Measurements from ENCODE around the gene CLEC1A.

Gene CLEC1A, protein sequence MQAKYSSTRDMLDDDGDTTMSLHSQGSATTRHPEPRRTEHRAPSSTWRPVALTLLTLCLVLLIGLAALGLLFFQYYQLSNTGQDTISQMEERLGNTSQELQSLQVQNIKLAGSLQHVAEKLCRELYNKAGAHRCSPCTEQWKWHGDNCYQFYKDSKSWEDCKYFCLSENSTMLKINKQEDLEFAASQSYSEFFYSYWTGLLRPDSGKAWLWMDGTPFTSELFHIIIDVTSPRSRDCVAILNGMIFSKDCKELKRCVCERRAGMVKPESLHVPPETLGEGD

DNA sequence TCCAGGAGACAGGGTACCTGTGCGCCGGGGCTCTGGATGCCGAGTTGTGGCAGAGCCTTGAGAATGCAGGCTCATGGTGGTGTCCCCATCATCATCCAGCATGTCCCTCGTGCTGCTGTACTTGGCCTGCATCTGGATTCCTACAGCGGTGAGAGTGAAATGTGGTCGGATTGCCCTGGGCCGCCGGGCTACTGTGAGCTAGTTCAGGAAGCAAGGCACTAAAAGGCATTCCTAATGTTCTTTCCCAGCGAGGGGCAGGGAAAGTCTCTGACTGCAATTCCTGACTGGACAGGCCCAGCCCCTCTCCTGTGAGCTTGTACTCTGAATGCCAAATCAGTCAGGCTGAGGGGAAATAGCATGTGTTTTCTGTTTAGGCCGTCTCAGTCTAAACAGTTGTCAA is at the start of gene CLEC1A:
Gene CLEC1A (minus strand): TSS at position 195 of the 400 bp plus-strand sequence. CDS start 63 bp downstream, at position 132.
- DNase-seq = no peak

DNA sequence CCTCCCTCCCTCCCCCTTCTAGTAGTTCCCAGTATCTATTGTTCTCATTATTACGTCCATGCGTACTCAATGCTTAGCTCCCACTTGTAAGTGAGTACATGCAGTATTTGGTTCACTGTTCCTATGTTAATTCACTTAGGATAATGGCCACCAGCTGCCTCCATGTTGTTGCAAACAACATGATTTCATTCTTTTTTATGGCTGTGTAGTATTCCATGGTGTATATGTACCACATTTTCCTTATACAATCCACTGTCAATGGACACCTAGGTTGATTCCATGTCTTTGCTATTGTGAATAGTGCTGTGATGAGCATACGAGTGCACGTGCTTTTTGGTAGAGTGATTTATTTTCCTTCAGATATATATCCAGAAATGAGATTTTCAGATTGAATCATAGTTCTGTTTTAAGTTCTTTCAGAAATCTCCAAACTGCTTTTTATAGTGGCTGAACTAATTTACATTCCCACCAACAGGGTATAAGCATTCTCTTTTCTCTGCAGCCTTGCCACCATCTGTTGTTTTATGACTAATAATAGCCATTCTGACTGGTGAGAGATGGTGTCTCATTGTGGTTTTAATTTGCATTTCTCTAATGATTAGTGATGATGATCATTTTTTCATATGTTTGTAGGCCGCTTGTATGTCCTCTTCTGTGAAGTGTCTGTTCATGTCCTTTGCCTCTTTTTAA is 49.1 kb upstream of the CLEC1A start:
- no peak for DNase-seq

DNA sequence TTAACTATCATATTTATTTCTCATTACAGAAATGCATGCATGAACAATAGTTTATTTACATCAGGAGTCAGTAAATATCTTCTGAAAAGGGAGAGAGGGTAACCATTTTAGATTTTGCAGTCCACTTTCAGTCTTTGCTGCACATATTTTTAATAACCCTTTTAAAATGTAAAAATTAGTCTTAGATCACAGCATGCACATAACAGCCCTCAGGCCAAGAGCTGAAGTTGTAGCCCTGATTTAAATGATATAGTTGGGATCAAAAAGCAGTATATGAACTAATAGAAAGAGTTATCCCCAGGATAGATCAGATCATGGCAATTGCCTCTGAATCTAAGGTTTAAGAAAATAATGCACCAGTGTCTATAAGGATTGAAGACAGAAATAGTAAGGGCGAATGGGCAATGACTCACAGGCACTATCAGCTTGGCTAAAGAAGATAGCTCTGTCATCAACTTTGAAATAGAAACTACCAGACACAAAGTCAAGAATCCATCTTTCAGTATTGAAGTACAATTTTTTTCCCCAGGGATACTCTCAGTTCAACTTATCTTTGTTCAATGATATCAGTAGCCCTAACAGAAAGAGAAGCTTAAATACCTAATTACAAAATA is 44.3 kb upstream of the CLEC1A start:
- DNase-seq = no peak

DNA sequence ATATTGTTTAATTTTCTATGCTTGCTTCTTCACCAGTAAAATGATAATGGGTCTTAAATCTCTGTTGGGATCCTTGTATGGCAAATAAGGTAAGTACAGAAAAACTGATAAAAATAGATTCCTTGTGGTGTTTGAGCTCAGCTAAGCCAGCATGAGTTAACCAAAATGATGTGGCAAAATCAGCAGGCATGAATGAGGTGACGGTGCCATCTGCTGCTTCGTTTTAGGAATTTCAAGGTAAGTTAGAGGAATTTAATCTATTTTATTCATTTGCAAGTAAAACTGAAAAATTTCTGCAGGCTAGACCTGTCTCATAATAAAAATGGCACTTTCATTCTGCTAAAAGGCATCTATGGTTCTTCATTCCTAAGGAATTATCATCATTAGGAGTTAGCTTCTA is 41.2 kb upstream of the CLEC1A start:
- DNase-seq = no peak

DNA sequence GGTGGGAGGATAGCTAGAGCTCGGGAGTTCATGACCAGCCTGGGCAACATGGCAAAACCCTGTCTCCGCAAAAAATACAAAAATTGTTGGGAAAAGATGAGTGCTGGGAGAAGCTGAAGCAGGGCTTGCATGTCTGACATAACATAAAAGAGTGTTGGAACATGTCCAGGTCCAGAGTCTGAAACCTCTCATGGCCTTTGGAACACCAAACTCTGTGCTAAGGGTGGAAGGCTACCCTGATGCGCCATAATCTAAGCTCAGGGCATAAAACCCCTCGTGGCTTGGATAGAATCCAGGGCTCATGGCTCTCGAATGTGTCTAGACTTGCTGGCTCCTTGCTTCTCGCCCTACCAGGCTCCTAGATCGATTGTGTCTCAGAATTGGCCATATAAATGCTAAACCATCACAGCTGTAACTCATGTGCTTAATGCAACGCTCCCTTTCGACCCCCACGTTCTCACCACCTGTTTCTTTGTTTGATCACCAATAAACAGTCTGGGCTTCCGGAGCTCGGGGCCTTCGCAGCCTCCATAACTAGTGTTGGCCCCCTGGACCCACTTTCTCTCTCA is 37.9 kb upstream of the CLEC1A start:
- DNase-seq = peak; percentile 59

DNA sequence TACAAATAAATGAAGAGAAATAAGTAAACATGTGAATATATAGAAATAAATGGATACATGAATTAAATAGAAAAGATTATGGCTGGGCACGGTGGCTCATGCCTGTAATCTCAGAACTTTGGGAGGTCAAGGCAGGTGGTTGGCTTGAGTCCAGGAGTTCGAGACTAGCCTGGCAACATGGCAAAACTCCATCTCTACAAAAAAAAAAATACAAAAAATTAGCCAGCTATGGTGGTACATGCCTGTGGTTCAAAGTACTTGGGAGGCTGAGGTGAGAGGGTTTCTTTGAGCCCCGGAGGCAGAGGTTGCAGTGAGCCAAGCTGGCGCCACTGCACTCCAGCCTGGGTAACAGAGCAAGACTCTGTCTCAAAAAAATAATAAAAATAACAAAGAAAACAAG is 36.3 kb upstream of the CLEC1A start:
- DNase-seq = no peak

DNA sequence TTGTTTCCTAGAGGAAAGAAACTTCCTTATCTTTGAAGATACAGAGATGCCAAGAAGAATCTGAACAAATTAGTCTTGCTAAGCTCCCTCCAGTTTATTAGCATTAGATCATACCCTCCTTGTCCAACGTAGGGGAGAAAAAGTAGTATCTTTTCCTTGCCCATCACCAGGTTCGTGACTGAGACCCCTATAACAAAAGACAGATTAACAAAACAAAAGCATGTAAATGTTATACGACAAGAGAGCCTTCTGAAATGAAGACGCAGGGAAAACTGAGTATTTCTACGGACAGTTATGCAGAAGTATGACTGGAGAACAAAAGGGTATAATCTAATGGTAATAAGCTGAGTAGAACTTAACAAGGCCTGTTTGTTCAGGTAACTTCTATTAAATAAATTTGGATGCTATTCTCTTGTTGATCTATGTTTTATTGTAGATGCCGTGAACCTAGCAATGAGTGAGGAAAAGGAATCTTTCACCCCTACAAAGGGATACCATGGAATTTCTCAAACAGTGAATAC is 34.1 kb upstream of the CLEC1A start:
- no peak for DNase-seq

DNA sequence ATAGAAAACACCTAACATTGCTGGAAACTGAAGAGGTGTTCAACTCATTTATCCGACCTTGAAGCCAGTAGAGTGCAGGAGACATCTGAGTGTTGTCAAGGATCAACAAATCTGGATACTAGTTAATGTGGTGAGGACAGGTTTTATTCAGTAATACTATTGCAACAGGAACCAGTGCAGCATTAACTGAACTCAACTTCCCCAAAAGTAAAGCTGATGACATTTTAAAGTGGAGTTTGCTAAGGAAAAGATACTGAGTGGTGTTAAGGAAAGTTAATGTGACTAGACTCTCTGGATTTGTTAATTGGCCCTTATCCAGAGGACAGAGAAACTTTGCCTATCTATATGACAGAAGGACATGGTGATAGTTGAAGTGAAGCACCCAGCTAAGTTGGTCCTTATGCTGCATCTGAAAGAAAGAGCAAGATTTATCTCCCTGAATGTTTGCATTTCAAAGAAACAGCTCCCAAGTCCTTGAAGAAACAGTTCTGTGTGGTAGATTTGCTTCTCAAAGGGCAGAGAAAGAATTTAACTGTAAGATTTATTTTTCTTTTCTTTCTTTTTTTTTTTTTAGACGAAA is 32.4 kb upstream of the CLEC1A start:
- DNase-seq = no peak

DNA sequence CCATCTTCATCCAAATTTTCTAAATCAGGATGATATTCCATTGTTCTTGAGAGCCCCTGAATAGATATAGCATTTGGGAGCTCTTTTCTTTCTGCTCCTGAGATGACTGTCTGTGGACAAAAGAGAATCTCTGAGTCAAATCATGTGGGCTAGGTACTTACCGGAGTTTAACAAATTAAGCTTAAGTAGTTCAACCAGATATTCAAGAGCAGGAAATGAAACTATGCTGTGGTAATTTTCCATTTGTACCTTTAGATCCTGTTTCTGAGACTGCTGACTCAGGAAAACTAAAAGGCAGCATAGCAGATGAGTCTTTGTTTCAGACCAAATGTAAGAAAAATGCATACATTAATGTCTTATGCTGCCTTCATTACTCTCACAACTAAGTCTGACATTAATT is 31.3 kb upstream of the CLEC1A start, which contains the start of gene CLEC7A:
Gene CLEC7A (minus strand): TSS at position 158 of the 400 bp plus-strand sequence. CDS start 117 bp downstream, at position 41.
- no peak for DNase-seq

DNA sequence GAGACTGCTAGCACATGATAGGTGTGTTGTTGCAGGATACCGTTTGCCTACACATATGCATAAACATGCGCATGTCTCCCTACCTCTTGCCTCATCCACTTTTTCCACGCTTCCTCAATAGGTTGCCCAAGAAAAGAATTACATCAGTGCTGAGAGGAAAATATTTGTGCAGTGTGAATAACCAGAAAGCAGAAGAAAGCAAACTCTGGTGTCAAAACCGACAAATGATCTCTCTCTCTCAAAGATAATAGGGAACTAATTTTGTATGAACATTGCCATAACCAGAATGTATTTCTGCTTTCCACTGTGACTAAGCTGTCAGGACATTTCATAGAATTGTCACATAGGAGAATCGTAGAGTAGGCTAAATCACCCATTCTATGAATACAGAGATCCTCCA is 29.9 kb upstream of the CLEC1A start:
- DNase-seq = no peak

DNA sequence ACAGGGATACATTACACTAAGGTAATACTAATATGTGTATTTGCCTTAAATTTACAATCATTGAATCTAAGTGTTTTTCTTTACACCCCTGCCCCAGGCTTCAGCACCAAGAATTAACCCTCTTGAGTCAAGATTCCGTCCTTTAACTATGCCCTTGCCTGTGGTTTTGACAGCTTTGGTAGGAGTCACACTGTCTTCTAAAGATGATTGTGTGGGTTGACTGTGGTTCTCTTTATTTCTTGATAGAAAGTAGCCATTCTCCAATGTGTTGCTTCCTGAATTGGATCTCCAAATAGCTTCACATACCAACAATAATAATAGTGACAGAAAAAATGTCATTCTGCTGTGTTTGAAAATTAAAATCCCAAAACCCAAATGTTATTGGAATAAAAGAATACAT is 27.6 kb upstream of the CLEC1A start:
- DNase-seq = no peak

DNA sequence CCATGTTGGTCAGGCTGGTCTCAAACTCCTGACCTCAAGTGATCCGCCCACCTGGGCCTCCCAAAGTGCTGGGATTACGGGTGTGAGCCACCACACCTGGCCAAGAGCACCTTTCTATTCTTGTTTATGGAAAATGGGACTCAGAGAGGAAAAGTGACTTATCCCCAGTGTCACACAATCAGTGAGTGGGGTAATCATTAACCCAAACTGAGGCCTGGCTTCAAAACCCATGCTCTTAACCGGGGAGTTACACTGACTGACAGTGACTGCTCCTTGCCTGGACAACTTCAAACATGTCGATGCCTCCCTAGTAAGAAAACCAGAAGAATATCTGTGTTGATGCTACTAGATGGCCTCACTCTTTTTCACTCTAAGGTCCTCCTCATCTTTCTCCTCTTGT is 23.9 kb upstream of the CLEC1A start:
- no peak for DNase-seq

DNA sequence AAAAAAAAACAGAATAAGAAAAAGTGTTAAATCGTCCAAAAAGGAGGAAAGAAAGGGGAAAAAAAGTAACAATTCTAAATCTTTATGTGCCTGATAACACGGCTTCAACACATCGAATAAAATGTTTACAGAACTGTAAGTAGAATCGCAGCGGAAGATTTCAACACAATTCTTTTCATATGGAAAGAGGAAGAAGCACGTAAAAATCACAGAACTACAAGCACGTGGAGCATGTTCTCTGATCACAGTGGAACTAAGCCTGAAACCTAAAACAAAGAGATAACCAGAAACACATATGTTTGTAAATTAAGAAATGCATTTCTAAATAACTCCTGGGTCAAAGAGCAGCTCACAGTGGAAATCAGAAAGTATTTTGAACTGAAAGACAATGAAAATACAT is 22.5 kb upstream of the CLEC1A start:
- no peak for DNase-seq

DNA sequence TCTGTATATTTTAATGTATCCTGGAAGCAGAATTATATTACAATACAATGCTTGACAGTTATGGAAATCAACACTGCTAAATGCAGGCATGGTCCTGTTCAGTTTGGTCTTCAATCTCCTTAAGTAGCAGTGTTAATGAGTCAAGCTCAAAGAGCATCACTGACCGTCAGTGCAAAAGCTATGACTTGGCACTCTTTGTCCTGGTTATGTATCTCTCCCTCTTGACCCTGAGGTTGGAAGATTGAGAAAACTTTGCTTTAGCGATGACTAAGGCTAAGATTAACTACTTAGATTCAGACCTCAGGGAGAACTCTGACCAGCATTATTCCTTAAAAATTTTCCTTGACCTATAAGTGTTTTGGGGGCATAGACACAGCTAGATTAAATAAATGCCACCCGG is 20.3 kb upstream of the CLEC1A start:
- no peak for DNase-seq

DNA sequence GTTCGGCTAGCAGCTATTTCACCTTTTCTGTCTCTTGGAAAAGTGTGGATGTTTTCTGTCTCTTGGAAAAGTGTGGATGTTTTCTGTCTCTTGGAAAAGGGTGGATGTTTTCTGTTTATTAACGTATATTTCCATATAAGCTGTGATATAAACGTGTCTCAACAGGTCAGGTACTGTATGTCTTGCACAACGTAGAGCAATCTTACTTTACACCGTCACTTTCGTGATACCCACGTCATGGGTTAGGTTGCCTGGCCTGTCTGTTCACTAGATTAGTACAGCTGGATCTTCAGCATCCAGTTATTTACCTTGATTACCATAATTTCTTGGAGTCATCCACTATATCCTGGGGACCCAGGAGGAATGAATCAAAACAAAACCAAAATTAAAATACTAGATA is 17.1 kb upstream of the CLEC1A start:
- DNase-seq = no peak

DNA sequence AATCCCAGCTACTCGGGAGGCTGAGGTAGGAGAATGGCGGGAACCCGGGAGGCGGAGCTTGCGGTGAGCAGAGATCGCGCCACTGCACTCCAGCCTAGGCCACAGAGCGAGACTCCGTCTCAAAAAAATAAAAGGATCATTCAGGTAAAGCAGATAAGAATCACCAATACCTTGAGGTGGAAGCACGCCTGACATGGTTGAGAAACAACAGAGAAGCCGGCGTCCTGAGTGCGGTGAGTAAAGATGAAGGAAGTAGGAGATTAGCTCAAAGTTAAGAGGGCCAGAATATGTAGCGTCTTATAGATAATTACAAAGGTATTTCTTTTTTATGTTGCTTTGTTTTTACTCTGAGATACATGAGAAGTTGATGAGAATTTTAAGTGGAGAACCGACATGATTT is 16.5 kb upstream of the CLEC1A start:
- DNase-seq = no peak

DNA sequence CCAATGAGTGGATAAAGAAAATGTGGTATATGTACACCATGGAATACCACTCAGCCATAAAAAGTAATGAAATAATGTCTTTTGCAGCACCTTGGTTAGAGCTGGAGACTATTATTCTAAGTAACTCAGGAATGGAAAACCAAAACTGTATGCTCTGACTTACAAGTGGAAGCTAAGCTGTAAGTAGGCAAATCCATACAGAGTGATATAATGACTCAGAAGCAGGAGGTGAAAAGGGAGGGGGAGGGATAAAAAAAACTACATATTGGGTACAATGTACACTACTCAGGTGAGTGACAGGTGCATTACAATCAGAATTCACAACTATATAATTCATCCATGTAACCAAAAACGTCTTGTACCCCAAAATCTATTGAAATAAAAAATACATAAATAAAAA is 15.1 kb upstream of the CLEC1A start:
- no peak for DNase-seq

DNA sequence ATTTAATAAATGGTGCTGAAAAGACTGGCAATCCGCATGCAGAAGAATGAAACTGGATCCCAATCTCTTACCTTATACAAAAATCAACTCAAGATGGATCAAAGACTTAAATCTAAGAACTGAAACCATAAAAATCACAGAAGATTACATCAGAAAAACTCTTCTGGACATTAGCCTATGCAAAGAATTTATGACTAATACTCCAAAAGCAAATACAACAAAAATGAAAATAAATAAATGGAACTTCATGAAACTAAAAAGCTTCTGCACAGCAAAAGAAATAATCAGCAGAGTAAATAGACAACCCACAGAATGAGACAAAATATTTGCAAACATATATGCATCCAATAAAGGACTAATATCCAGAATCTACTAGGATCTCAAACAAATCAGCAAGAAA is 14.3 kb upstream of the CLEC1A start:
- no peak for DNase-seq

DNA sequence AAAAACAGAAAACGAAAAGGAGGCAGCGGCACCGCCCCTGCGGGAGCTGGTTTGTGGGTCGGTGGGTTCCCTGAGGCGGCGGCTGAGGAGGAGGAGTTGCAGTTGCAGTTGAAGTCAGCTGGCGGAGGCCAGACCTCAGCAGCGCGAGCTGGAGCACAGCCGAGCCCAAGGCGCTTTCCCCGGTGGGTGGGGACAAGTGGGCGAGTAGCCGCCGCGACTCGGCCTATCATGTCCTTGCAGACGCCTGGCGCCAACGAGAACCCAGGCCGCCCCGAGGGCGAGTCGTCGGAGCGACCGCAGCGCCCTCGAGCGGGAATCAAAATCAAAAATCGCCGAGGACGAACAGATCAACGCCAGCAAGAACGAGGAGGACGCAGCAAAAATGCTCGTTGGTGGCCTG is 12.7 kb upstream of the CLEC1A start:
- no peak for DNase-seq

DNA sequence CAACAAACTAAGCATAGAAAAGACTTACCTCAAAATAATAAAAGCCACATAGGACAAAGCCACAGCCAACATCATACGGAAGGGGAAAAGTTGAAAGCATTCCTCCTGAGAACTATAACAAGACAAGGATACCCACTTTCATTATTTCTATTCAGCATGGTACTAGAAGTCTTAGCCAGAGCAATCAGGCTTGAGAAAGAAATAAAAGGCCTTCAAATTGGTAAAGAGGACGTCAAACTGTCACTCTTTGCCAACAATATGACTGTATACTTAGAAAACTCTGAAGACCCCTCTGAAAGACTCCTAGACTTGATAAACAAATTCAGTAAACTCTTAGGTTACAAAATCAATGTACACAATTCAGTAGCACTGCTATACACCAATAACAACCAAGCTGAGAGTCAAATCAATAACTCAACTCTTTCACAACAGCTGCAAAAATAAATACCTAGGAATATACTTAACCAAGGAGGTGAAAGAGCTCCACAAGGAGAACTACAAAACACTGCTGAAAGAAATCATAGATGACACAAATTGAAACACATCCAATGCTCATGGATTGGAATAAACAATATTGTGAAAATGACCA is 11.6 kb upstream of the CLEC1A start:
- no peak for DNase-seq

DNA sequence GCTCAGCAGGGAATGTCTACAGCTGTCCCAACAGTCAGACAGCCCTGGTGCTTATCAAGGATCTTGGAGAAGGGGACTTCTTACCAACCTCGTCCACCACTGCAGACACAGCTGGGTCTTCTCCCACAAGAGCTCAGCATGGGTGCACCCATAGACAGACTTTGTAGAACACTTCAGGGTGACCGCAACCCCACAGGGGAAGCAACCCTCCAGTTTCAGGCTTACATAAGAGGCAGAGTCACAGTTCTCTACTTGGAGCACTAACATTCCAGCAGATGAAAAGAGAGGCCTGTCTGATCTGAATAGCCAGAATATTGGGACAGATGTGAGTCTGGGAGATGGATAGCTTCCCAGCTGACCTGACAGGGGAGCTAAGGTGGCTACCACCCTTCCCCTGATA is 3.5 kb upstream of the CLEC1A start:
- no peak for DNase-seq

DNA sequence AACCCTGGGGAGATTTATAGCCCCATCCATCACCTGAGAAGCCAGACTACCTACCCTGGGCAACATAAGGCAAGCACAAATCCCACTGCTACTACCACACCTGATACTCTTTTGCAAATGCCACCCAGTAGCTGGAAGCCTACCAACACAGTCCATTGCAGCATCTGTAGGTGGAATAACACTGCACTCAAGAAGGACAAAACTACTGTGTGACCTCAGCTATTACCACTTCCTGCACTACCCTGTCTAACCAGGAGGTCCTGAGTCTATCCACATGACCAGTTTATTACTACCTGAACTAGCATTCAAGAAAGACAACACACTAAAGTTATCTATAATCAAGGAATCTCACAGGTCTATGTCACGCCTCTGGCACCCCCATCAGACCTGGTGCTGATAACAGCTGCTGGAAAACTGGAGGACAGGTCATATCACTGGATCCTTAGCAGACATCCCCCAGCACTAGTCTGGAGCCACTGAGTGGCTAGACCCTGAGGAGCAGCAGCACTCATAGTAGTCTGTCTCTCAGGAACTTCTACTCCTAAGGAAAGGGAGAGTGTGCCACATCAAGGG is 2.9 kb upstream of the CLEC1A start:
- no peak for DNase-seq

All from SHP77 treated with DMSO at 0.1 percent for 48 hours (cell line).